Panc1 (cell line): ENCODE measurements around the gene APOBEC2.
"Not testable (repeated sequence)": the region's sequence is repeated elsewhere in the genome, so short reads cannot be mapped to it uniquely, and the experiment has no call there.

Experiments
- CTCF ChIP-seq: fragments of 450-650 bp; IDR thresholded peaks from 2 replicates; pipeline ENCODE4 v1.5.1; 2017; ENCODE audit warnings: mild to moderate bottlenecking
- POLR2AphosphoS5 ChIP-seq: IDR thresholded peaks from 2 replicates; pipeline ENCODE4 v1.6.1; 2012; ENCODE audit warnings: mild to moderate bottlenecking, low read depth, low read length, moderate library complexity
- REST ChIP-seq, 2 experiments: IDR thresholded peaks; 2 replicates each; pipeline ENCODE4 v1.6.1; 2011 to 2012; ENCODE audit warnings: low read depth in 2 of 2, control low read depth in 1 of 2, low read length in 1 of 2, mild to moderate bottlenecking in 1 of 2, moderate library complexity in 1 of 2; ENCODE audit not compliant: insufficient read depth in 1 of 2
- SIN3A ChIP-seq: IDR thresholded peaks from 2 replicates; pipeline ENCODE4 v1.6.1; 2012; ENCODE audit warnings: low read depth, mild to moderate bottlenecking, low read length, moderate library complexity, borderline replicate concordance; ENCODE audit not compliant: insufficient read depth

- TF ChIP-seq CTCF: peak; percentile 88
- TF ChIP-seq REST (IDR thresholded peaks at IDR 0.05; ENCODE audit: insufficient read depth in 1 of 2, low read depth in 2 of 2, low read length in 1 of 2); POLR2AphosphoS5; SIN3A: not testable (repeated sequence)
Measured at GRCh38 chr6:41006217-41006616, 46.8 kb upstream of the APOBEC2 start.
